ENCODE data around the gene ACTN3. TPM values are rescaled to one million over a fixed set of nuclear protein-coding genes. Genes with fewer than 3 reads are reported as not detected.

Gene ACTN3
- total RNA-seq, 1 experiment from 2014 or later: not detected

GRCh38 chr11:66570850-66571180 lies 24.1 kb downstream of the ACTN3 start:
- Histone ChIP-seq H3K4me1 (ENCODE audit: insufficient read depth, low read length, poor library complexity, severe bottlenecking) (peaks cover 5% of the 10 kb centered on the region), H3K27me3 (replicated peaks; ENCODE audit: insufficient read depth, low read depth, low read length, poor library complexity) (no peaks in the 10 kb centered on the region), H3K27ac (ENCODE audit: low read depth, low read length, poor library complexity, severe bottlenecking) (no peak overlapping the region), H3K36me3 (ENCODE audit: insufficient read depth, low read length, poor library complexity, severe bottlenecking) (no peaks in the 10 kb centered on the region), H3K4me3 (ENCODE audit: low read depth, low read length, poor library complexity, severe bottlenecking) (no peak overlapping the region), H3K9me3 (ENCODE audit: low read depth, low read length, poor library complexity, severe bottlenecking) (no peaks in the 10 kb centered on the region)
- ChIA-PET POLR2A (ENCODE audit: low non-redundant PET) (no interaction called here), CTCF (no interaction called here)
- no peak for TF ChIP-seq EZH2 (IDR thresholded peaks at IDR 0.05; ENCODE audit: borderline replicate concordance, low read depth, low read length, poor library complexity, severe bottlenecking)
- TF ChIP-seq, protein P1, sequence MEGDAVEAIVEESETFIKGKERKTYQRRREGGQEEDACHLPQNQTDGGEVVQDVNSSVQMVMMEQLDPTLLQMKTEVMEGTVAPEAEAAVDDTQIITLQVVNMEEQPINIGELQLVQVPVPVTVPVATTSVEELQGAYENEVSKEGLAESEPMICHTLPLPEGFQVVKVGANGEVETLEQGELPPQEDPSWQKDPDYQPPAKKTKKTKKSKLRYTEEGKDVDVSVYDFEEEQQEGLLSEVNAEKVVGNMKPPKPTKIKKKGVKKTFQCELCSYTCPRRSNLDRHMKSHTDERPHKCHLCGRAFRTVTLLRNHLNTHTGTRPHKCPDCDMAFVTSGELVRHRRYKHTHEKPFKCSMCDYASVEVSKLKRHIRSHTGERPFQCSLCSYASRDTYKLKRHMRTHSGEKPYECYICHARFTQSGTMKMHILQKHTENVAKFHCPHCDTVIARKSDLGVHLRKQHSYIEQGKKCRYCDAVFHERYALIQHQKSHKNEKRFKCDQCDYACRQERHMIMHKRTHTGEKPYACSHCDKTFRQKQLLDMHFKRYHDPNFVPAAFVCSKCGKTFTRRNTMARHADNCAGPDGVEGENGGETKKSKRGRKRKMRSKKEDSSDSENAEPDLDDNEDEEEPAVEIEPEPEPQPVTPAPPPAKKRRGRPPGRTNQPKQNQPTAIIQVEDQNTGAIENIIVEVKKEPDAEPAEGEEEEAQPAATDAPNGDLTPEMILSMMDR (conservative IDR thresholded peaks at IDR 0.05; ENCODE audit: low read depth, low read length): no peak
- BruUV-seq (replicated peaks): no TSS peak
- DNase-seq (ENCODE audit: low spot score): no peak
- intact Hi-C loops (cut with micrococcal nuclease; ENCODE audit: unreplicated experiment): no loop called here

- POLR2A ChIA-PET (ENCODE audit: low non-redundant PET): no interaction called here
- H3K36me3 ChIP-seq (ENCODE audit: insufficient read depth, low read length, poor library complexity, severe bottlenecking): no peaks in the 10 kb centered on the region
- H3K4me3 ChIP-seq (ENCODE audit: low read depth, low read length, poor library complexity, severe bottlenecking): no peak overlapping the region
- H3K27me3 ChIP-seq (replicated peaks; ENCODE audit: insufficient read depth, low read depth, low read length, poor library complexity): no peaks in the 10 kb centered on the region
- no peaks in the 10 kb centered on the region for H3K9me3 ChIP-seq (ENCODE audit: low read depth, low read length, poor library complexity, severe bottlenecking)
- CTCF ChIA-PET: interaction anchor here (2.5 kb wide), 1 partner anchor 99 kb away, joined by 9 read pairs; no protein-coding TSS in a partner anchor
- no peaks in the 10 kb centered on the region for H3K4me1 ChIP-seq (ENCODE audit: insufficient read depth, low read length, poor library complexity, severe bottlenecking)
- H3K27ac ChIP-seq (ENCODE audit: low read depth, low read length, poor library complexity, severe bottlenecking): no peak overlapping the region
- DNase-seq (ENCODE audit: low spot score): peak; percentile 84
- intact Hi-C loops (cut with micrococcal nuclease; ENCODE audit: unreplicated experiment): loop anchor here (1.0 kb wide), 1 partner anchor 99 kb away; no protein-coding TSS in a partner anchor
- TF ChIP-seq EZH2 (IDR thresholded peaks at IDR 0.05; ENCODE audit: borderline replicate concordance, low read depth, low read length, poor library complexity, severe bottlenecking): no peak
- TF ChIP-seq, protein P1 (conservative IDR thresholded peaks at IDR 0.05; ENCODE audit: low read depth, low read length): peak; percentile 93
- no TSS peak for BruUV-seq (replicated peaks)
Observed at GRCh38 chr11:66579017-66579606, 32.4 kb downstream of the ACTN3 start.

- H3K36me3 ChIP-seq (ENCODE audit: insufficient read depth, low read length, poor library complexity, severe bottlenecking): no peaks in the 10 kb centered on the region
- intact Hi-C loops (cut with micrococcal nuclease; ENCODE audit: unreplicated experiment): no loop called here
- ChIA-PET POLR2A (ENCODE audit: low non-redundant PET) (no interaction called here), CTCF (interaction anchor here (0.5 to 2.5 kb wide), 3 partner anchors 8 to 253 kb away, joined by 3 to 9 read pairs (median 3); no protein-coding TSS in a partner anchor)
- DNase-seq (ENCODE audit: low spot score): no peak
- BruUV-seq (replicated peaks): no TSS peak
- H3K9me3 ChIP-seq (ENCODE audit: low read depth, low read length, poor library complexity, severe bottlenecking): no peaks in the 10 kb centered on the region
- TF ChIP-seq EZH2 (IDR thresholded peaks at IDR 0.05; ENCODE audit: borderline replicate concordance, low read depth, low read length, poor library complexity, severe bottlenecking): no peak
- TF ChIP-seq, protein P1 (conservative IDR thresholded peaks at IDR 0.05; ENCODE audit: low read depth, low read length): no peak
- H3K4me3 ChIP-seq (ENCODE audit: low read depth, low read length, poor library complexity, severe bottlenecking): no peak overlapping the region
- H3K27me3 ChIP-seq (replicated peaks; ENCODE audit: insufficient read depth, low read depth, low read length, poor library complexity): no peaks in the 10 kb centered on the region
- H3K4me1 ChIP-seq (ENCODE audit: insufficient read depth, low read length, poor library complexity, severe bottlenecking): no peaks in the 10 kb centered on the region
- H3K27ac ChIP-seq (ENCODE audit: low read depth, low read length, poor library complexity, severe bottlenecking): no peak overlapping the region
Observed at GRCh38 chr11:66580803-66581202, 34.1 kb downstream of the ACTN3 start.
